Suprapubic skin (tissue), 4 donors: ENCODE results near the gene CHAF1A.

Experiments used
- CTCF ChIP-seq, 2 donors: fragments of 200-600 bp in 1 of 2; fragments of 450-650 bp in 1 of 2; sonication (generic) in 1 of 2; IDR thresholded peaks; one replicate each; pipeline ENCODE4 v1.5.1; 2016 to 2019; ENCODE audit warnings: antibody characterized with exemption in 2 of 2, mild to moderate bottlenecking in 1 of 2, moderate library complexity in 1 of 2
- EP300 ChIP-seq: sonication (generic); formaldehyde crosslinking; IDR thresholded peaks from one replicate; pipeline ENCODE4 v1.6.1; 2017; ENCODE audit warnings: antibody characterized with exemption
- POLR2A ChIP-seq, 2 donors: fragments of 450-650 bp; IDR thresholded peaks; one replicate each; pipeline ENCODE4 v1.6.1; 2017; ENCODE audit warnings: antibody characterized with exemption in 2 of 2, mild to moderate bottlenecking in 2 of 2, moderate library complexity in 2 of 2
- POLR2AphosphoS5 ChIP-seq, 3 donors: sonication (generic); formaldehyde crosslinking; IDR thresholded peaks; one replicate each; pipeline ENCODE4 v1.6.1; 2017; ENCODE audit warnings: antibody characterized with exemption in 3 of 3

- TF ChIP-seq CTCF (IDR thresholded peaks at IDR 0.05), result no peak
- no peak for TF ChIP-seq POLR2A (IDR thresholded peaks at IDR 0.05)
- no peak for TF ChIP-seq POLR2AphosphoS5 (IDR thresholded peaks at IDR 0.05)
- no peak for TF ChIP-seq EP300
Observed at GRCh38 chr19:4363571-4364304, 38.7 kb upstream of the CHAF1A start.
